Activated CD4-positive, CD25-positive, alpha-beta regulatory T cell treated with anti-CD3 and anti-CD28 coated beads, Interleukin-2, amount 50 U/mL, for 16 hours (primary cell): ENCODE measurements around the gene PCDH9.

Experiments used
- DNase-seq: peaks from one replicate; pipeline ENCODE4 v3.0.0-alpha.2; 2020; ENCODE audit warnings: low read depth, low spot score

PCDH9 gene

DNA sequence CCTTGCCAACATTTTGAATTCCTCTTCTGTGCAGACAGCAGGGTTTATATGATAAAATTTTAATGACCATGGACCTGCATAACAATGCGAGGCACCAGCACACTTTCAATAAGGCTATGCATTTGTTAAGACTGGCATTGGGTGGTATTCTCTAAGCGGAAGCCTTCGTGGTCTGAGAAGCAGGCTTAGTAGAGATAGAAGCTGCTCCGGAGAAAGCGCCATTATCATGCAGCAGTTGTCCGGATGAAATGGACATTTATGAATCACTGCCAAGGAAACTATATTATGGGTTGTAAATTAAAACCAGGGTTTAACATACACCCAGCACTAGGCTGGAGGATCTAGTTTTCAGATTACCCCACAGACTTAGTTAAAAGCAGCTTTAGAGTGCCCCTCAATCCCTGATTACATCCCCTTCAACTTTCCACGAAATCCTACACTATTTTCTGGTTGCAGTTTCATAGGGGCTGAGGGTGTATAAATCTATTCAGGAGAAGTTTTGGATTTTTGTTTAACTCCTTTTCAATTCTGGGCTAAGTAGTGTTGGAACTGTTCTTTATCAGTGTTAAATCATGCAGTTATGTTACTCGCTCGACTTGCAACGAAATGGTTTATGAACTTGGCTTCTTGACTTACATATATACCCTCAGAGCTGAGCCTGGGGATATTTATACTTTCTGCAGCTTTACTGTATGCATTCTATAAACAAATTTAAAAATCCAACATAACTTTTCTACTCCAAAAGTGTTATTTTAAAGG, 193.3 kb downstream of the PCDH9 start:
- DNase-seq = no peak

DNA sequence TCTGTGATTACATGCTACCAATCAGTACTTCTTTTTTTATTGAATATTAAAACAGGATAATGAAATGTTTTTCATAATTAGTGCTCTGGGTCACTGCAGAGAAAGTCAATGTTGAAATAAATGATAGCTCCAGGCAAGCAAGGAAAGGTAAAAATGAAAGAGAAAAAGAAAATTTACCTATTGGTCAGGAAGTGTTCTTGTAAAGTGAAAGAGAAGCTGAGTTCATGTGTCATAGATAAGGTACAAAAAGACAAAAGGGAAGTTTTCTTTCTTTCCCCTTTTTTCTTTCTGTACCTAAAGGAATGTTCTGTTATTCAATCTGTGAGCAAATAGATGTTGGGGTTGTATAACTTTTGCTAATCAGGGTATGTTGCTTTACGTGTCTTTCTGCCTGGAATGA, 197.0 kb downstream of the PCDH9 start:
- no peak for DNase-seq

DNA sequence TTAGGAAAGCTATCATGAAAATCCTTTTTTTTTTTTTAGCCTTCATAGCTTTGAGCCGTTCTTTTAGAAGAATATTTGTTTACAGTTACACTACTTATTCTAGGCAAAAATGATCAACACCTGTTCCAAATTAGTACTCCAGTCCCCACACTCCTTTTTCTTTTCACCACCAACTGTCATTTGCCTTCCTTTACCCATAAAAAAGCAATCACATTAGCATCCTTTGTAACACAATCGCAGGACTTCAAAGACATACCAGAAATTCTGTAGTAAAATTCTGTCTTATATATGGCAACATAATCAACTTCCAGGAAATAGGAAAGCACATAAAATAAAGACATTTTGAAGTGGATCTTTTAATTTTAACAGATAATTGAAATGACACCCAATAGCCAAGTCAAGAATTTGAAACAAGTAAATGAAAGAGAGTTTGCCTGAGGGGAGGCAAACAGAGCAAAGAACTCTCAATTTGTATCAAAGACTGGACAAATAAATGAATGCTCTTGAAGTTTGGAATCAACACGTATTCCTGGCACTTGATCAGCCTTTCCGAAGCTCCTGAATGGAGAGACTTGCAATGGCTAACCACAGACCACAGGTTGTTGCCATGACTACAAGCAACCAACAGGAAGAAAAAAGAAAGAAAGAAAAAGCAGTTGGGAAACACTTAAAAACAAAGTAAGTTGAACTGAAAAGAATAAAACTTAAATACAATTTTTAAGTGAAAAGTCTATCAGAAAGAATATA, 206.8 kb downstream of the PCDH9 start:
- no peak for DNase-seq

DNA sequence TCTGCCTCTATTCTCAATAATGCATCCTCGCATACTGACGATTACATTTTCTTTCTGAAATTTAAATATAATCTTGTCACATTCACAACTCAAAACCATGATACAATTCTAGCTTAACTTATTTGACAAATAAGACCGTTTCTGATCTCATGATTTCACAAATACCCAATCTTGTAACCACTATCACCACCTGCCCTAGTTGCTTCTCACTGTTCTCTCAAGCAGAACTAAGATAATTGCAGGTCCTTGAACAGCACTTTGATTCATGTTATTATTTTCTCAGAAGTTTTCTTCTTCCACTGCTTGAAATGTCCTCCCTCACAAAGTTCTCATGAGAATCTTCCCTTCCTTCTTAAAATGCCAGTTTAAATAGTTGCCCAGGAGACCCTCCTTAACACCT, 211.4 kb downstream of the PCDH9 start:
- DNase-seq = no peak

DNA sequence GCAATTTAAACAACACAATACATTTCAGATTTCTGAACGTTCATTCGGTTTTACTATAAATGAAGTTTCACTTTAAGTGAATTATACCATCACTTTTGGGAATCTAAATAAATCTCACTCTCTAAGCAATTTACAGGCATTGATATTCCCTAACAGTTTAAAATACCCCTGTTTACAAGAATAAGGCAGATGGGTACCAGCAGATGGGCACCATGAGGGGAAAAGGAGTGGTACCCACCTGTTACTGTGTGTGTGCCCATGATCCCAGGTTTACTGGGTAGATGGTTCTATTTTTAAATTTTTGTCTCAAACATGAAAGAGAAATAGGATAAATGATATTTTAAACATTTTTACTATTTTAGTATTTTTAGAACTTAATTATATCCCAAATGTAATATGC, 212.9 kb downstream of the PCDH9 start:
- DNase-seq = no peak

DNA sequence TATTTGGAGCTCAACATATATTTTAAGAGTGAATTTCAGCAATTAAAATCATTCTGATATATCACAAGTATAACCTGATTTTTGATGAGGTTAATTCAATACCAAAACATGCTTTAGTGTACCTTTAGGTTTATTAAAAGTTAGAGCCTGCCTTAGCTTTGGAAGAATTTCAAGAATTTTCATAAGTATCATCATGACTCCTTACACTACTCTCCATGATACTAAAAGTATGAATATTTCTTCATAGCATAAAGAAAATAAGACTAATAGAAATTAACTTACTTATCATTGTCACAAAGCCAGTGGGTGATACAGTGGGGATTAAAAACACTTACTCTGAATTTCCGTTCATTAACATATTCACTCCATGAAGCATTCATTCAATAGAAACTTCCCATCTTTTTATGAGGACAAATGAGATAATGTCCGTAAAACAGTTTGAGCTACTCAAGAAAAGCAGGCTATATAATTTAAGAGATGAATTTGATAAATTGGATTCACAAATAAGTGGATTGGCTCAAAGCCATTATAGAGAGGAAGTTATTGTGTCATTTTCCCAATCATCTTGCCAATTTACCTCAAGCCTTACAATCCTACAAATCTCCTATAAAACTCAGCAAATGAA, 214.0 kb downstream of the PCDH9 start:
- no peak for DNase-seq

DNA sequence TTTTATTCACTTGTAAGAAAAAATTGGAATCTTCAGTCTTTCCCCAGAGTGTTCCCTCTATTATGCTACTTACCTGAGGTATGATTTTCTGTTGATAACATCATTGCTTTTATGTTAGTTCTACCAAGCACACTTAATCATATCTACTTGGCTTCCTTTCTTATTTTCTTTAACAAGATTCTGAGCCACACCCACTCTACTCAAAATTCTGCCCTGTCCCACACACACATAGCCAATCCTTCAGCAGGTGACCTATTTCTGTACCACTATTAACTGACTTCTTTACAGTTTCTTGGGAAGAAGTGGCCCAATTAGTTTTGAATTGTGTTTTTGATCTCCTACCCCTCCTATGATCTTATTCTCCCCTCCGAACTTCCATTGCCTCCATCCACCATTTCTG, 215.7 kb downstream of the PCDH9 start:
- DNase-seq = no peak

DNA sequence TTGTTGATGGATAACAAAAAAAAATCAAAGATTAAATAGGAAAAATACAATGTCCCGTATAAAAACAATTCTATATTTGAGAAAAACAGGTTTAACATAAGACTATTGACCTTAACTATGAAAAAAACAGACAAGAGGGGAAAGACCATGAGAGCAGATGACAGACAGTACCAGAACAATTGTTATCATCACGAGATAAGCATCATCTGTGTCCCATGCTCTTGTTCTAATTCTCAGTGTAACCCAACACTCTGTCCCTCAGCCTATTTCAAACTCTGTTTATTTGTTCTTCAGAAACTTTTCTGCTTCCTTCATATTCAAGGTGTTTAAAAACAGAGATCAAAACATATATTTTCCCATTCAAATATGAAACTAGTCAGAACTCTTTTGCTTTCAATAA, 216.4 kb downstream of the PCDH9 start:
- DNase-seq = no peak

DNA sequence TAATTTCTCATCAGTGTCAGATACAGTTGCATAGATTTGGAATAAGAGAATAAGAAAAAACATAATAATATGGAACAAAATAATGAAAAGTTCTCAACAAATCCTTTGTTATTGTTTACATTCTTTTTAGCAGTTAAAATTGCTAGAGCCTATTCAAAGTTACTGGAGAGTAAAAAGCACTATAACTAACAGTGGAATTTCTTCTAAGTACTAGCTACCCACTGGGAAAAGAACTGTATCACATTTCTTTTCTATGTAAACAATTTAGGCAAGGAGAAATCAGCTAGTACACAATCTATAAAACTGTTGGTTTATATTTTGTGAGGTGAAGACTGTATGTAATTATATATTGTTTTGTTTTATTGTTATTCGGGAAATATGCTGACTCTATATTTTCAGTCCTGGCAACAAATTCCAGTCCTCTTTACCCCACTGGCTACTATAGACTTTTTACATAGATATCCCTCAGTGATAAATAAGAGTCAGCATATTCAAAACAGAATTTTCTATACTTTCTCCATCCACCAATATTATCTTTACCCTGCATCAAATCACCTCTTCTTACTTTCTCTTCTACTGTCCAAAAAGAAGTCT, 222.0 kb downstream of the PCDH9 start:
- DNase-seq = no peak

DNA sequence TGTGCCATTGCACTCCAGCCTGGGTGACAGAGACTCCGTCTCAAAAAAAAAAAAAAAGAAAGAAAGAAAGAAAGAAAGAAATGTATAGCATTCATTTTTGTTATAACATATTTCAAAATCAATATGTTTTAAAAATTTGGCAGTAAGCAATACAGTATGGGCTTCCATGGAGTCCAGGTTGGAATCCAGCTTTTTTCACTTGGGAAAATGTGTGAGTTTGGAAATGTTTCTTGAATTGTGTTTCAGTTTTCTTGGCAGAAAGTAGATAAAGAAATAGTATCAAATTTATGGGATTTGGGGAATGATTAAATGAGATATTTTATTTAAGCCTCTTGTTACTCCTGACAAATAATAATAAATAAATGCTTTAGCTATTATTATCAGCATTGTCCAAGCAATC, 225.6 kb downstream of the PCDH9 start:
- no peak for DNase-seq

DNA sequence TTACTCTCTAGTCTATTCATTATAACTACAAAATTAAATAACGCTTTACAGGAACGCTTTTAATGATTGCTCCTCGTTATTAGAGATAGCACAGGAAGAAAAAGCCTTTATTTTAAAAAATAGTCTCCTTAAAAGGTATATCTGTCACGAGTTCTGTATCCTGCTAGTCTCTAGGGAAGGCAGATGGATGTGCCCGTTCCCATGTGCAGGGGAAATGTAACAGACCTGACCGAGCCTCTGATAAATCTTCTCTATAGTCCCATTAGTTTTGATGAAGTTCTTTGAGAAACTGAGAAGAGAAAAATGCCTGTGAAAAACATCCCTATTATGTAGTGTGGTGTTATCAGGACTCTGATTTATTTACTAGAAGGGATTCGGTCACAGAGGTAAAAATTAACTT, 226.4 kb downstream of the PCDH9 start:
- DNase-seq = no peak

DNA sequence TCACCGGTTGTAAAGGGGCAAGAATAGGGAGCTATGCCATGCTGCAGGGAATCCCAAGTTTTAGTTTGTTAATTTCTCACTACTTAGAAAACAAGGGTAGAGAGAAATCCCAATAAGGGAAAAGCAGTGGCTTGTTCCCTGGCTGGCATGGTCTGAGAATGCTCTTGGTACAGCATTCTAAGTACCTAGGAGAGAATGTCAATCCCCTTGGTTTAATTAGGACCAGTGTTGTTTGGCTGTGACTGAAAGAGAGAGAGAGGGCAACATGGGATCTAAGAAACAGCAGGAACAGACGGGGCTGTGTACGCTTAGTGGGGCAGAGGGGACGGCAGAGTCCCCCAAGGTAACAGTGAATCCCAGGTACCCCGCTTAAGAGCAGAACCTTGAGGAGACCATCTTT, 228.8 kb downstream of the PCDH9 start:
- DNase-seq = no peak

DNA sequence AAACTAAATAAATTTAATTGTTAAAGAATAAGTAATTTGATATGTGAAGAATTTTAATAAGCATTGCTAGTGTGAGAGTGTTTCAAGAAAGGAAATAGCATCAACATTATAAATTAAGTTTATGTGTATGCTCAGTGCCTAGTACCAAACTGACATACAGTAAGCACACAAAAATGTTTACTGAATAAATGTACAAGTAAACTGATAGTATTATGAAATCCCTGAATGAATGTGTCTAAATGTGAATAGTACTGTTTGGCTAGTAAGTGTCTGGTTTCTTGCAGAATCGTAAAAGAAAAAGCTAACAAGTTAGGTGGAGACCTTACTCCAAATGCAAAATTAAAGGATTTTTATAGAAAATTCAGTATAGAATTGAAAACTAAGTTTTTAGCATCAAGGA, 233.6 kb downstream of the PCDH9 start:
- DNase-seq = no peak

DNA sequence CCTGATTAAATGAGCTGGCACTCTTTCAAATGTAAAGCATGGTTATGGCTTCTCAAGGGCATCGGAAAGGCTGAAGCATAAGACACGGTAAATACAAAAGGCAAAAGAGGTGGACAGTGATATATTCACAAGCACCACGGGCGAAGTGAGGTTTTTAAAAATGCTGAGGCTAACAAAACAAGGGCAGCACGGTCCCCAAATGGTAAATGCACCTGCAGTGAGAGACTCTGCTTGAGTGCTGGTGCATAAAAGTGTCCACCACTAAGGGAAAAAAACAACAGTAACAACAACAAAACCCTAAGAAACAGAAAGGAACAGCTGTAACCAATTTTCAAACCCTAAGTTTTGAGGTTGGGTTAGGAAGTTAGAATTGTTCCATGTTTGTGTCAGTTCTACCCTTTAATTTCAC, 234.9 kb downstream of the PCDH9 start:
- no peak for DNase-seq

DNA sequence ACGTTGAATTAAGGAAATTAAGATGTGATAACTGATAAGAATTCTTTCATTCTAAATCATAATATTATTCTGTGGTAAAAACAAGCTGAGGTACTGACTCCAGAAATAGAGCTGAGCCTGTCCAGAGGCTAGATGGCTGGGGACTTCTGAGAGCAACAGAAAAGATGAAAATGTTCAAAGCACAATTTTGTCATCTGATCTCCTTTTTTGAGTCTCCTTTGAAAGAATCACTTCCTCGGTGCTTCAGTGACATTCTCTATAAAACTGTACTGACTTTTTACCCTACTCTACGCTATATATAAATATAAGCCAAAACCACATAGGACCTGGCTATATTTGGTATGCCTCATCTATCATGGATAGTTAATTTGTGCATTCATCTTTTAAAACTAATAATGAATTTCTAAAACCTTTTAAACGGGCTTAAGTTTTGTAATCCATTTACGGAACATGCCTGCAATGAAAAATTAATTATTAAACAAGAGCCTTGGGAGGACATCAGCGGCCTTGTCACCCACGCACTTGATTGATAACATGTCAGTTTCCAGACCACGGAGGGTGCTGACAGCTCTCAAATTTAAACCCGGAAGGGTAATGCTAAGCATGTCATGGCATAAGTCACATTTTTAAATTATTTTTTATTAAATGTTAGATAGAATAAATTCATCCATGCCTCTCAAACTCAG, 235.5 kb downstream of the PCDH9 start:
- DNase-seq = no peak

DNA sequence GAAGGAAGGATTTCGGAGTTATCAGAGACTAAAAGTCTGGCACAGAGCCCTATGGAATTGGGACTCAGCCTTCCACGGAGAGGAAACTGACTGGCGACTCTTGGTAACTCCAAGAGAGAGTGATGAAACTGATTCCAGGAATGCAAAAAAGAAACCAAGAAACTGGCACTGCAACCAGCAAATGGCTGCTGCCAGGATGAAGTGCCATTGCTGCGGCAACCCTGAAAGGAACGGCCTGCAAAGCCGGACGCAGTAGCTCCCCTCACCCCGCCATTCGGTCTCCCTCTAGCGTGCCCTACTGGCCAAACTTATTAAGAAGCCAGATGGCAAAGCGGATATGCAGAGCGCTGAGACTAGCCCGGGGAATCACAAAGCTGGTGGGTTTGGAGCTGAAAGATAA, 236.0 kb downstream of the PCDH9 start:
- no peak for DNase-seq

DNA sequence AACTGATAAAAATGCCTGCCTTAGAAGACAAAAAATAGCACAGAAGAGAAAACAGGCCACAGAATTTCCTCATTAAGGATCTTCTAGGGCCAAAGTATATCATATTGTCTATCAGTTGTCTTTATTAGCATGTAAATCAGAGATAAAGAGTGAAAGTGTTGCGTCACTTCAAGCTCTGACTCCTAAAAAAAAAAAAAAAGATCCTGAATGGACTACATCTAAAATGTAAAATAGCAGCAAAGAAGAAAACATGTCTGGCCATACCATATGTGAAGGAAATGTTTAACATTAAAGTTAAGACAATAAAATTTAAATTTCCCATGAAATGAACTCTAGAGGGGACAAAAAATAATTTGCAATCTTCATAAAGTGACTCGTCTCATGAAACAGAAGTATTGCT, 237.4 kb downstream of the PCDH9 start:
- DNase-seq = no peak

DNA sequence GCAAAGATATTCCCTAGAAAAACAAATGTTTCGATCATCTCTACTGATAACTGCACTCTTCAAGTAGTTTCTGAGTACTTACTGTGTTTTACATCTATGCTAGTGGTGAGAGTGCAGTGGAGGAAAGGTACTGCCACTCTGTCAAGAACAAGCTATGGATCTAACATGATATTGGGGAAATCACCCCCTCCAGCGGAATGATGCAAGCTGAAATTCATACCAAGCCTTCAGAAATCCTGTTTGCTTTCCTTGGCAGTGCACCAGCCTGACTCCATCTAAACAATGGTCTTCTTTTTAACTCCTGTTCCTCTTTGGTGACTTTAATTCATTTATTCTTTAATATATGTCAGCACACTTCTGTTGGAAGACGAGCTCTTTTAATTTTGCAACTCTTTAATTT, 238.0 kb downstream of the PCDH9 start:
- no peak for DNase-seq

DNA sequence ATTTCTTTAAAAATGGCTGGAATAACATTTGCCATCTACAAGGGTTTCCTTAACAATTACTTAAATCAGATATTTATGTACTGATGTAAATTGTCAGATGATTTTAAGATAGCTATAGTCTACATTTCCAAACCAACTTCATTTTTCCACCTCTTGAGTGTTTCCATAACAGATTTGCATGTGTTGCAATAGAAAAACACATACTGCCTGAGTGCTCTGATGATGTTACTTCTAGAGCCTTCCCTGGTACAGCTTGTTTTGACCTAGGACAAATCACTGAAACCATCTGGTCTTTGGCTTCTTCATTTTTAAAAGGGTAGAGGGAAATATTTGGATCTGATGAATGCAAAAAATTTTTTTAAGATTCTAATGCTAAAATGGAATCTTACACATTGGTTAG, 245.9 kb downstream of the PCDH9 start:
- DNase-seq = no peak

DNA sequence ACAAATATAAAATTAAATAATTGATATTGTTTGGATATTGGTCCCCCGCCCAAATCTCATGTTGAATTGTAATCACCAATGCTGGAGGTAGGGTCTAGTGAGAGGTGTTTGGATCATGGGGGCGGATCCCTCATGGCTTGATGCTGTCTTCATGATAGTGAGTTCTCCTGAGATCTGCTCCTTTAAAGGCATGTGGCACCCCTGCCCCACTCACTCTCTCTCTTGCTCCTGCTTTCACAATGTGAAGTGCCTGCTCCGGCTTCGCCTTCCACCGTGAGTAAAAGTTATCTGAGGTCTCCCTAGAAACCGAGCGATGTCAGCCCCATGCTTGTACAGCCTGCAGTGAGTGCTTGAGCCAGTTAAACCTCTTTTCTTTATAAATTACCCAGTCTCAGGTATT, 248.2 kb downstream of the PCDH9 start:
- no peak for DNase-seq

DNA sequence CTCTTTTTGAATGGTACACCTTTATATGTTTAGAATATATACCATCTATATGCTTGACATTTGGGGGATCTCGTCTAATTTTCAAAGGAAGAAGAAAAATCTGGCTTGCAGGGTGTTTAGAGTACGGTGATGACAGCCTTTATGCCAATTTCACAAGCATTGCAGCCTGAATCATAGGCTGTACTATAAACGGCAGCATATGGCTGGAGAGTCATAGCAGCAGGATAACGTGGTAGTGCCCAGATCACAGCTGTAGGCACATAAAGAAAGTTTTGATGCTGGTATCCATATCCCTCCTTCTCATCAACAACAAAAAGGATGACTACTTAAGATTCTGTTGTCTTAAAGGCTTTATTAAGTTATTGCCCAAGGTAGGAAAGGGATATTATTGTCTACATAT, 253.0 kb downstream of the PCDH9 start:
- no peak for DNase-seq

DNA sequence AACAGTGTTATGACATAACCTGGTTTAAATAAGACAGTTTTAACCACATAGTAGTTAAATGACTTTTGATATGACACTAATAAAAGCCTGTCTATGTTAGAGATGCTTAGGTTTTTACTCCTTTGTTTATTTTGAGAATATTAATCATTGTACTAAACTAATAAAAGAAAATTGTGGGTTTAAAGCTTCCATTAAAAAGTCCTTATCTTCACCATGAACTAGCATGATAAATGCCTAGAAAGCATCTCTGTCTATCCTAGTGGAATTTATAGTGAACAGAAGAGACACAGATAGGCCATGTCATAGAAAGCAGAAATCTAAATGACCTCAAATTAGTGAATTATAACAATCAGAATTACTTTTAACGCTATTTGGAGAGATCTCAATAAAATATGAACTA, 255.2 kb downstream of the PCDH9 start:
- DNase-seq = no peak
